HT1080 (cell line): Measurements from ENCODE around the gene ENPP3. TPM values are rescaled to one million over a fixed set of nuclear protein-coding genes. Genes with fewer than 3 reads are reported as not detected.
A peak's percentile ranks its signal among the peaks of the same experiment; 100 is the strongest.
"Not testable (repeated sequence)": the region's sequence is repeated elsewhere in the genome, so short reads cannot be mapped to it uniquely, and the experiment has no call there.

Experiments
- DNase-seq: peaks from one replicate; pipeline ENCODE4 v3.0.0-alpha.2; 2015; ENCODE audit warnings: low read depth
- total RNA-seq: library from RNA; depleted of rRNA; stranded (reverse); fragments of >200 nt; shearing (Covaris generic); gene quantifications from 2 replicates; pipeline ENCODE4 v1.2.3, GENCODE V29; 2014

ENPP3 gene
- total RNA-seq, 1 experiment from 2014 or later = 0.05 TPM

DNA sequence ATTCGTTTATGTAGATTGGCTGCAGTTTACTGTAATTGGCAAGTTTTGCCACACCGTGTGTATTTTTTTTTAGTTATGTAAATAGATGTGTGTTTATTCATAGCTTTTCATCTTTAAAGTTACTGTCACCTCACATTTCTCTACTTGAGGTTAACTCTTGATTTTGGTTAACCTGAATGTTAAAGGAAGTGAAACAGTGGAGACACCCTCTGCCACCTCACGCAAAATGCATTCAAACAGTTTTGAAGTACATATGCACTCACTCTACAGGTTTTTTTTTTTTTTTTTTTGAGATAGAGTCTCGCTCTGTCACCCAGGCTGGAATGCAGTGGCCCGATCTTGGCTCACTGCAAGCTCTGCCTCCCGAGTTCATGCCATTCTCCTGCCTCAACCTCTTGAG is 46.4 kb downstream of the ENPP3 start:
- no peak for DNase-seq

DNA sequence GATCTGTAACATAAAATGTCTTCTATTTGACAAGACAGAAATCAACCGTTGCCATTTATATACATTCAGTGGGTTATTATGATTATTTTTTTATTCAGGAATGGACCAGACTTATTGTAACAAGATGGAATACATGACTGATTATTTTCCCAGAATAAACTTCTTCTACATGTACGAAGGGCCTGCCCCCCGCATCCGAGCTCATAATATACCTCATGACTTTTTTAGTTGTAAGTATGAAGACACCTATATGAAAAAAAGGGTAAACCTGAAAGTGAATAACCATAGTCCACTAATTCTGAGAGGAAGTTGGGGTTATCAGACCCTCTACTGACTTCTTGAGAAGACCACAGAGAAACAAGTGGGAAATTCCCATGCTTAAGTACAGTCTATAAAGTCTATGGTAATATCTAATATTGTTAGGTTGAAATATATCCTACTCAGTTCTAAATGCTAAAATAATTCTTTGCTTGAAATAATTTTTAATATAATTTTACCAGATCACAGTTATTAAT is 48.2 kb downstream of the ENPP3 start:
- no peak for DNase-seq

DNA sequence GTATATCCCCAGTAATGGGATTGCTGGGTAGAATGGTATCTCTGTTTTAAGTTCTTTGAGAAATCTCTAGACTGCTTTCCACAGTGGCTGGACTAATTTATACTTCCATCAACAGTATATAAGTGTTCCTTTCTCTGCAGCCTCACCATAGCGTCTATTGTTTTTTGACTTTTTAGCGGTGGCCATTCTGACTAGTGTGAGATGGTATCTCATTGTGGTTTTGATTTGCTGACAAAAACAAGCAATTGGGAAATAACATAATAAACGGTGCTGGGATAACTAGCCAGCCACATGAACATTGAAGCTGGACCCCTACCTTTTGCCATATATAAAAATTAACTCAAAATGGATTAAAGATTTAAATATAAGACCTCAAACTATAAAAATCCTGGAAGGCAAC is 49.9 kb downstream of the ENPP3 start:
- DNase-seq = no peak

DNA sequence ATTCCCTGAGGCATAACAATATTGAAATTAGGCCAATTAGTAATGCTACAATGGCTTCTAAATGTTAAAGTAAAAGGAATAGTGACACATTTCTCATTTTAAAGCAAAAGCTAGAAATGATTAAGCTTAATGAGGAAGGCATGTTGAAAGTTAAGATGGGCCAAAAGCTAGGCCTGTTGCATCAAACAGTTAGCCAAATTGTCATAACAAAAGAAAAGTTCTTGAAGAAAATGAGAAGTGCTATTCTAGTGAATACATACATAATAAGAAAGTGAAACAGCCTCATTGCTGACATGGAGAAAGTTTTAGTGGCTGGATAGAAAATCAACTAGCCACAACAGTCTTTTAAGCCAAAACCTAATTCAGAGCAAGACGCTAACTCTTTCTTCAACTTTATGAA is 51.2 kb downstream of the ENPP3 start:
- no peak for DNase-seq

DNA sequence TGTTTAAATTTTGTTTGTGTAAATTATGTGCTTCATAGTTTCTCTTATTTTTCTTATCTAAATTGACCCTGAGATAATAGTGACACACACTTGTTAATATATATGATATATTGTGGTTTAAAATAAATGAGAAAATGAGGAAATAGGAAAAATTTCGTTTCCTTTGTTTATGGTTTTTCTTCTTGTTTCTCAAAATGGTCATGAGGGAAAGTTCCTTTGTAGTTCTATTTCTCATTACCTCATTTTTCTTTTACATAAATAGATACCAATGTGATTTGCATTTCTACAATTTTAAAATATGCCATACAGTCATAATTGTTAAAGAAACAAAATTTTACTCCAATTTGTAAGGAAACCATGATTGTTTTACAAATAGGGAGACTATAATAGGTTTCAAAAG is 54.9 kb downstream of the ENPP3 start:
- no peak for DNase-seq

DNA sequence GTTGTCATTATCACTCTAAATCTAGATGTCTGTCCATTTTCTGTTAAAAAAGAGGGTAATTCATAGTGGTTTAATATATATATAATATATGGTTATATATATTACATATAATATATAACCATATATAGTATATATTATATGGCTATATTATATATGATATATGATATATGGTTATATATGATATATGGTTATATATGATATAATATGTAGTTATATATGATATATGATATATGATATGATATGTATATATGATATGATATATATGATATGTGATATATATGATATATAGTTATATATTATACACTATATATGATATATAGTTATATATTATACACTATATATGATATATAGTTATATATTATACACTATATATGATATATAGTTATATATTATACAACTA is 55.5 kb downstream of the ENPP3 start:
- DNase-seq = no peak

DNA sequence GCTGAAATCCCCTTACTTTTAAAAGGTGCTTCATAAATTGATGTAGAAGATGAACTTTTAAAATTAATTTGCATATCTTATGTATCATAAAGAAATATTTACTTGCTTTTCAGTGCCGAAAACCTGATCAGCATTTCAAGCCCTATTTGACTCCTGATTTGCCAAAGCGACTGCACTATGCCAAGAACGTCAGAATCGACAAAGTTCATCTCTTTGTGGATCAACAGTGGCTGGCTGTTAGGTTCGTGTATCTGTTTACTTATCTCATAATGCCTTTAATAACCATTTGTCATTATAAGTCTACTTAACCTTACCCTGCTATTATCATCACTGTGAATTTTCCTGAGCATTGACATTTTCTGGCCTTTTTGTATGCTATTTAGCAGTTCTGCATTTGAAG is 56.3 kb downstream of the ENPP3 start:
- no peak for DNase-seq

DNA sequence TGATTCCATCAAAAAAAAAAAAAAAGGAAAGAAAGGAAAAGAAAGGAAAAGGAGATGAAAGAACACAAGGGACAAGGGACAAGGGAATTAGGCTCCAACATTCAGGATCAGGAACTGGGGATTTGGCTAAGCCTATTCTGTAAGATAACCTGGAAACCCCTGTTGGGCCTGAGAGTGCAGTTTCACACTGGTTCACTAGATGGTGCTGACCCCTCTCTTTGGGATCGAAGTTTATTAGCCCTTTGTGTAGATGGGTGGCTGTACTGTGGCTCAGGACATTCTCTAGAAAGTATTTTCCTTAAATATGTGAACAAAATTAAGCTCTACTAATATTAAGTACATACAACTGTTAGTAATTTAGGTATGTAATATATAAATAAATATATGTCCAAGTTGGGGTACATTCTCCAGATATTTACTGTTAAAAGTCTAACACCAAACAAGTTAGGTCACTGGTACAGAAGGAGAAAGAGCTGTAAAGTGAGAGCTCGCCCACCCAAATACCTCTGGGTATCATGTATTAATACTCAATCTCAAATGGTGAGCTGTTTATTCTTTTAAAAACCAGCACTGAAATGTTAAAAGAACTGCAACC is 57.8 kb downstream of the ENPP3 start:
- DNase-seq = peak; percentile 63

DNA sequence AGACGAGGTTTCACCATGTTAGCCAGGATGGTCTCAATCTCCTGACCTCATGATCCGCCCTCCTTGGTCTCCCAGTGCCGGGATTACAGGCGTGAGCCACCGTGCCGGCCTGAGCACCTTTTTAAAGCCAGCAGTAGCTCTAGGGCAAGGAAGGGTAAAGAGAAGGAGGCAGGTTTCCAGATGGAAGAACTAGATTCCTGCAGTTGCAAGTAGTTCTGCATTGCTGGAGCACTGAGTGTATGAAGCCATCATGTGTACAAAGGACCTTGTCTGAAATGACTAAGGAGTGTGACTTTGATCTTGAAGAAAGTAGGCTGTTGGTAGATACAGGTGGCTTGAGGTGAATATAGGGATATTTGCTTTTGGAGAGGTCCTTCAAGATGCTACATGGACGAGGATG is 59.9 kb downstream of the ENPP3 start:
- DNase-seq = no peak

DNA sequence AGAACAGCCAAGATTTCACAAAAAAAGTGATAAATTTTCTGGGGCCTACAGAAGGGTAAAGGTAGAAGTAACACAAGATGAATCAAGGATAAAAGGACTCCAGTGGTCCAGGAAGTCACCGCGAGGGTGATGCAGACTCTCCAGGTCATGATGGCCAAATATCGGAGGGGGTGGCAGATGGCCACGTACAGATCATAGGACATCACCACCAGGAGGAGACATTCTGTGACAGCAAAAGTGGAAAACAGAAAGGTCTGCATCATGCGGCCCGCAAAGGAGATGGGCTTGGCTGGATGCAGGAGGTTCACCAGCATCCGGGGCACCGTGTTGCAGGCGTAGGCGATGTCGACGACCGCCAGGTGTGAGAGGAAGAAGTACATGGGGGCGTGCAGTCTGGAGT is 63.7 kb downstream of the ENPP3 start:
- DNase-seq = not testable (repeated sequence)

DNA sequence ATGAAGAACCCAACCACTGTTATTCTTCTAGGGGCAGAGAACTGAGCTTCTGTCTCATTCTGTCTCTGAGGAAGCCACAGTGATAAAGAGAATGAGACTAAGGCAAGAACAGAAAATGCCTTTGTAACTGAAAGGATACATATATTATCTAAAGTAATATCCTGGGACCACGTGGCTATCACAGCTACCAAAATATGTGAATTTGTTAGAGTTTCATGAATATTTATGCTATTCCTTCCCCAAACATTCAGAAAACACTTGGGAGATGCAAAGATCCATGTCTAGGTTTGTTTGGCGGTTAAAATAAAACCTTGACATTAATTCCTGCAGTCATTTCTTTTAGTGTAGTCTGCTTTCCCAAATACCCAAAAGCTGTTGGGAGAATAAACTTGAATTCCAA is 66.8 kb downstream of the ENPP3 start:
- DNase-seq = not testable (repeated sequence)

DNA sequence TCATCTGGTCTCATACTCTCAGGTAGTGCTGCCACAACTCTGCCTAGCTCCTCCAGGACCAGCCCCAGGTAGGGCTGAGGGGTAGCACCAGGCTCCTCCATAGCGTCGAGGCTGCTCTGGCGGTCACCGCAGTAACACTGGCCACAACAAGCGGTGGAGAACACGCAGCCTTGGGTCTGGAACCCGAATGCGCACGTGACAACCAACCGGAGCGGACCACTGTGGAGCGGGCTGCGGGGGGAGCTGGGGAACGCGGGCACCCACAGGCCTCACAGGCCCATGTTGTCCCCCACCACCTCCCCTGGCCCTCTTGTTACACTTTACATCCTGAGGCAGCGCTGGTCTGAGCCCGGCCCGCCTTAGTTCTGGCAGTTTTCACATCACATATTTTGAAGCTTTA is 73.8 kb downstream of the ENPP3 start, which contains the start of gene CTAGE9:
TSS of gene CTAGE9 (minus strand) at position 101 of the 400 bp plus-strand sequence. CDS start at position 101, 0 bp downstream.
- DNase-seq = not testable (repeated sequence)

DNA sequence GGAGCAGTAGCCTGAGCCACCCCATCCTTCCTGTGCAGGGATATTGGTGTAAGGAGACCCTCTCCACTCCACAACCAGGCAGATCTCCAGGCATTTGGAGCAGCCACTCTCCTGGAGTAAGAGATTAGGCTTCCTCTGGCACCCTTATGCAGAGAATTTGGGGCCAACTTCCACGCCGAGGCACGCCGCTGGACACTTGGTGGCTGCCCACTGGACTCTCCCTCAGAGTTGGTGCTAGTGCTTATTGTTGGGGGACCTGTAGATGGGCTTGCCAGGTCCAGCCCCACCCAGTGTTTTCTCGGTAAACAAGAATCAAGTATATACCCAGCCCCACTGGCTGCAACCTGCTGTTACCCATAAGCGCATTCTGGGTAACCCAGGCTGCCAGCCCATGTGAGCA is 78.5 kb downstream of the ENPP3 start:
- not testable (repeated sequence) for DNase-seq

DNA sequence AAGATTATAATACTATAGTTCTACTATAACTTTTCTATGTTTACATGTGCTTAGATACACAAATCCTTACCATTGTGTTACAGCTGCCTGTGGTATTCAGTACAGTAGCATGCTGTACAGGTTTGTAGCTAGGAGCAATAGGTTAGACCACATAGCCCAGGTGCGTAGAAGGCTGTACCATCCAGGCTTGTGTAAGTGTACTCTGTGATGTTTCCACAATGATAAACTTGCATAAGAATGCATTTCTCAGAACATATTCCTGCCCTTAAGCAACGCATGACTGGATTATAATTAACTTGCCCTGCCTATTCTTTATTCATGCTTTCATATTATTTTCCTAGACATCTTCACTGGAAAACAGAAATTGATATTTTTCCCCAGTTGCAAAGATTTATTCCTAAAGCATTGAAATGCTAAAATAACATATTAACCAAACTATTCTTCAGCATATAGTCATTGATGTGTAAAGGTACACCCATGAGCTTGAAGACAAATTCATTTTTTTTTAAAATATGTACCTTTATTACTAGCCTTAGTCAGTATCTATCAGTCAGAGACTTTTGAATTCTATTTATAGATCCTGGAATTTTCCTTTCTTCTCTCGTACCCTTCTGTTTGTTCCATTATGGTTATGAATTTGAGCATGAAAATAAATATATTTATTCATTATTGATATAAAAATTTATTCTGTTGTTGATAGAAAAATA is 80.9 kb downstream of the ENPP3 start:
- no peak for DNase-seq

DNA sequence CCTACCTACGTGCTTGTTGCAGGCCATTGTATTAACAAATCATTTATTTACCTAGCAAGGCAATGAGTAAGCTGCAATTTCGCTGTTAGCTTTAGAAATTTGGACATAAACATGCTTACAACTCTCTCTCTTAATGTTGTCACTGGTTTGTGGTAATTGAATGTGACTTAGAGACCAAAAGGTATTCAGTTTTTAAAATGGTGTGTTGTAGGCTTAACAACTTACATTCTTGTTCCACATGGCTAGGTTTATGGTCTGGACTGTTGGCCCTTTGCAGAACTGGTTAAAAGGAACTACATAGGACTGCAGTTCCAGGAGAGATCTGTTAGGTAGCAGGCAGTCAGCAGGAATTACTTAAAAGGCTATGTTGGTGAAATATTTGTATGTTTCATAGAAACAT is 84.1 kb downstream of the ENPP3 start:
- DNase-seq = no peak

DNA sequence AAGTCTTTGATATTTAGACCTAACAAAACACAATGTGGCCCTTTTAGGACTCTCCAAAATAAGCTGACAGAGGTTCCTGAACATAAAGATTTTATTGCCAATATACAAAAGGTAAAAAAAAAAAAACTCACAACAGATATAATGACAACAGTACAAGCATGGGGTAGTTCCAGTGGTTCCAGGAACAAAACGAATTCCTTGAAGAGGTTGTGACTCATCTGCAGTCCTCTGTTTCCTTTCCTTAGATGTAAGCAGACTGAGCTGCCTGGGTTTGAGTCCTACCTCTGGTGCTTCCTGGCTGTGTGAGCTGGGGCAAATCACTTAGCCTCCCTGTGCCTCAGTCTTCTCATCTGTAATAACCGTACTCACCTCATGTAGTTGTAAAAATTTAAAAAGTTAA is 87.0 kb downstream of the ENPP3 start:
- DNase-seq = peak; percentile 25

DNA sequence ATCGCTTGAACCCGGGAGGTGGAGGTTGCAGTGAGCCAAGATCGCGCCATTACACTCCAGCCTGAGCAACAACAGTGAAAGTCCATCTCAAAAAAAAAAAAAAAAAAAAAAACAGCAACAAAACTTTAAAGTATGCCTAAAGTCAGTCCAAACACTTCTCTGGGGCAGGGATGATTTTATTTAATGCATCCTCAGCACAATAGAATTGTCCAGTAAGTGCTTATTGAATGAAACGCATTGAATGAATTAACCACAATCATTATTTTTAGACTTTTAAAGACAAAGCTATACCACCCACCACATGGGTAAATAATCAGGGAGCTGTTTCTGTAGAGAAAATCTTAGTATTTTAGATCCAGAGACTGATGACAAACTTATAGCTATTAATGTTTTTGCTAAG is 90.4 kb downstream of the ENPP3 start:
- no peak for DNase-seq

DNA sequence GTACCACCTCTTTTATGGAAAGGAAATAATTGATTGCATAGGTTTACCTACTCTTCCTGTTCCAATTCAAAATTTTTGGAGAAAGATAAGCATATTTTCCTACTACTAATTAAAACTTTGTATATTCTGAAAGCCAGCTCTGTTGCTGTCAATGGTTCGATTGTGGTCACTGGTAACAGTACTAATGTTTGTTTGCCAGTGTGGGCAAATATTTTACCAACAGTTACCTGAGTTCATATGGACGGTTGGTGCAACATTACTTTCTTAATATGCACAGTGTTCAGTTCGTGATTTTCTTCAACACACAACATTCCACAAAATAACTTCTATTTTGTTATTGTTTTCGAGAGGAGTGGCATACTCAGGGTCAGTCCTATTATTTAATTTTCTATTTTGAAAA is 90.8 kb downstream of the ENPP3 start:
- no peak for DNase-seq

DNA sequence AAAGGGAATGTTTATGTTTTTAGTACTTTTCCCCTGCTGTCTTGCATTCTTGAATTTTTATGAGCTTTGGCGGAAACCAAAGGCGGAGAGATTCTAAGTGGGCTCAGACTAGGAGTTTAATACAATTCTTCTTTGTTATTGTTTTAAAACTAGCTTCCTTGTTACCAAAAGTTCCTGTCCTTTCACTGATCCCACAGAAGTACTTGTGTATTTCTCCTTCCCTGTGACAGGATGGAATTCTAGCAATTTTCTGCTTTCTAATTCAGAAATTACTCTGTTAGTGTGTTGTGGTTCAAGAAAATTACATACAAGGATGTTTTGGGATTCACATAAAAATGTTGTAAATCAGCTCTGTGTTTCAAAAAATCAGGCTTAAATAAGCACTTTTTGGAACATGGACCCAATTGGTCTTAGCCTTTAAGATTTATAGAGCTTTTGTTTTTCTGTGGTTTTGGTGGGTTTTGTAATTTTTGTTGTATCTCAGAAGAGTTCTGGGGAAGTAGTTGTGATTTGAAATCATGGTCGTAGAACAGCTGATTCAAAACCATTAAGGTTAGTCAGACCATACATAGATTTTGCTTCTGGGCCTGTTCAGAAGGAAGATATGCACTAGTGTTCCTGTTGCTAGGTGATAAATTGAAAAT is 91.3 kb downstream of the ENPP3 start:
- no peak for DNase-seq

DNA sequence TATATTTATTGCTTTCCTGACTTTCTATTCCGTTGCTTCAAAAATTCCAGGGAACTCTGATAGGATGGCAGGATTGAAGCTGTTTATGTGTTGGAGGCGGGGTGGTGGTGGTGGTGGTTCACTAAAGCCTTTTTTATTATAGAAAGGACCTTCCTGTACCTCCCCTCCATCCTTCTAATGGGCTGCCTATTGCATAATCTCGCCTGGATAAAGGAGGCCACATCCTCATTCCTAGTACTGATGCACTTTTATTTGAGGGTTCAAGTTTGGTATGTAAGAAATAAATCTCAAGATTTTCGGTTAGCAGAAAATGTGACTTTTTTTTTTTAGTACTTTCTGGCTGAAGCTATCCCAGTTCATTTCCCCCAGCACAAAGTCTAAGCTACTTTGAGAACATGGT is 92.4 kb downstream of the ENPP3 start:
- DNase-seq = no peak

DNA sequence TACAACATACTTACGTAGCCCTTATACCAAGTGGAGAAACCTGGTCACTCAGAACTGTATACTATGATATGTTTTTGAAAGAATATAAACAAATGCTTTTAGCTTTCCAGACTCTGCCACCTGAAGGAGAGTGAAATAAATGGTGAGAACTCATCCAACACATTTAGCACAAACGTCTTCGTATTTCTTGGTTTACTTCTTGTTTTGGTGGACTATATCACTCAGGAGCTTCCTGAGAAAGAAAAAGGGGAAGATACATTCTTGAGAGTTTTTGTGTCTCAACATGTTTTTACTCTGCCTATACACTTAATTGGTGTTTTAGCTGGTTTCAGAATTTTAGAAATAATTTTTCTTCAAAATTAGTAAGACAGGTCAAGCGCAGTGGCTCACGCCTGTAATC is 93.2 kb downstream of the ENPP3 start:
- no peak for DNase-seq

DNA sequence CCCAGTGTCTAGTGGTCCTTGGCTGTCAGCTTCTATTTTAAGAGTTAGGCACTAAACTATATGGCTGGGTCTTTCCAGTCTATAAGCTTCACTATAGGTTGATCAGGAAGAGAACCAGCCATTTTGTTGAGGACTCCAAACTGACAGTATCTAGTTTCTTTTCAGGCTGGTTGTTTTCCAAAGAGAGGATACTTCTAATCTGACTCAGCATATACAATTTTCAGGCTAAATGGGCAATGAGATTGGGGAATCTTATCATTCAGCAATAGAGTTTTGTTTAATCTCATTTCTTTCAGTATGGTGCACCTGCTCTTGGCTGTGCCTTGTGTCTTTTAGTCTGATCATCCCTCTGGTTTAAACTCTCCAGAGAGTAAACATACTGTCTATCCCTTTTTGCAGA is 94.1 kb downstream of the ENPP3 start:
- DNase-seq = no peak
